ENCODE measurements around the gene KIF2B. TPM values are rescaled to one million over a fixed set of nuclear protein-coding genes. Genes with fewer than 3 reads are reported as not detected.

KIF2B gene, protein sequence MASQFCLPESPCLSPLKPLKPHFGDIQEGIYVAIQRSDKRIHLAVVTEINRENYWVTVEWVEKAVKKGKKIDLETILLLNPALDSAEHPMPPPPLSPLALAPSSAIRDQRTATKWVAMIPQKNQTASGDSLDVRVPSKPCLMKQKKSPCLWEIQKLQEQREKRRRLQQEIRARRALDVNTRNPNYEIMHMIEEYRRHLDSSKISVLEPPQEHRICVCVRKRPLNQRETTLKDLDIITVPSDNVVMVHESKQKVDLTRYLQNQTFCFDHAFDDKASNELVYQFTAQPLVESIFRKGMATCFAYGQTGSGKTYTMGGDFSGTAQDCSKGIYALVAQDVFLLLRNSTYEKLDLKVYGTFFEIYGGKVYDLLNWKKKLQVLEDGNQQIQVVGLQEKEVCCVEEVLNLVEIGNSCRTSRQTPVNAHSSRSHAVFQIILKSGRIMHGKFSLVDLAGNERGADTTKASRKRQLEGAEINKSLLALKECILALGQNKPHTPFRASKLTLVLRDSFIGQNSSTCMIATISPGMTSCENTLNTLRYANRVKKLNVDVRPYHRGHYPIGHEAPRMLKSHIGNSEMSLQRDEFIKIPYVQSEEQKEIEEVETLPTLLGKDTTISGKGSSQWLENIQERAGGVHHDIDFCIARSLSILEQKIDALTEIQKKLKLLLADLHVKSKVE
- total RNA-seq: not detected in 2 replicates

DNA sequence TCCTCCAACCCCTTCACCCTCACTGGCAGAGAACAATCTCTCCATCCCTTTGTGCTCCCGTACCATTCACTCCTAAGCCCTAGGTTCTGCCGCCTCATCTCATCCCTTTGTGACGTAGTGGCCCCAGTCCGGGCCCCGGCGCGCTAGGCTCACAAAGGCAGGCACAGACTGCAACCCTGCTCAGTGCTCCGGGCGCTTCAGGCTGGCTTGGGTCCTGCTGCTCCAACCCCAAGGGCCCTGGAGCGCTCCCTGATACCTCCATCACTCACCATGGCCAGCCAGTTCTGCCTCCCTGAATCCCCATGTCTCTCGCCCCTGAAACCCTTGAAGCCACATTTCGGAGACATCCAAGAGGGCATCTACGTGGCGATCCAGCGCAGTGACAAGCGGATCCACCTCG is at the start of gene KIF2B:
Gene KIF2B, plus strand, starts transcription at position 164 of the 400 bp plus-strand sequence. Its CDS starts 107 bp downstream, at position 271.

